LNCAP (cell line): ENCODE results near the gene CNKSR2.
A peak's percentile ranks its signal among the peaks of the same experiment; 100 is the strongest.

Source experiments
- TF ChIP-seq, protein P1 (sequence below): fragments of 450-650 bp; IDR thresholded peaks from 2 replicates; pipeline ENCODE4 v1.5.1; 2017; ENCODE audit warnings: mild to moderate bottlenecking

CNKSR2 gene

DNA sequence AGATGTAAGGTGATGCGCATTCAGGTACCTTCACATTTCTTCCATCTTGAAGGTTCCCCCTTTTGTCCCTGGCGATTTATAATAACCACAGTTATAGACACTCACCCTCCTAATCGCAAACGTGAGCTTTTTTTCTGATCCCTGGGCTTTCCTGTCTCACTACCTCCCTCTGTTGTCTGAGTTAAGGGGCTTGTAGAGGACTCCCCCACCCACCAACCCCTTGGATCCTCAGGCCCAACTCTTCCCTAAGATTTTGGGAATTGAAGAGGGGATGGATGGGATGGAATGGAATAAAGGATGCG is 1.4 kb downstream of the CNKSR2 start:
- TF ChIP-seq, protein P1, sequence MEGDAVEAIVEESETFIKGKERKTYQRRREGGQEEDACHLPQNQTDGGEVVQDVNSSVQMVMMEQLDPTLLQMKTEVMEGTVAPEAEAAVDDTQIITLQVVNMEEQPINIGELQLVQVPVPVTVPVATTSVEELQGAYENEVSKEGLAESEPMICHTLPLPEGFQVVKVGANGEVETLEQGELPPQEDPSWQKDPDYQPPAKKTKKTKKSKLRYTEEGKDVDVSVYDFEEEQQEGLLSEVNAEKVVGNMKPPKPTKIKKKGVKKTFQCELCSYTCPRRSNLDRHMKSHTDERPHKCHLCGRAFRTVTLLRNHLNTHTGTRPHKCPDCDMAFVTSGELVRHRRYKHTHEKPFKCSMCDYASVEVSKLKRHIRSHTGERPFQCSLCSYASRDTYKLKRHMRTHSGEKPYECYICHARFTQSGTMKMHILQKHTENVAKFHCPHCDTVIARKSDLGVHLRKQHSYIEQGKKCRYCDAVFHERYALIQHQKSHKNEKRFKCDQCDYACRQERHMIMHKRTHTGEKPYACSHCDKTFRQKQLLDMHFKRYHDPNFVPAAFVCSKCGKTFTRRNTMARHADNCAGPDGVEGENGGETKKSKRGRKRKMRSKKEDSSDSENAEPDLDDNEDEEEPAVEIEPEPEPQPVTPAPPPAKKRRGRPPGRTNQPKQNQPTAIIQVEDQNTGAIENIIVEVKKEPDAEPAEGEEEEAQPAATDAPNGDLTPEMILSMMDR, result no peak

- TF ChIP-seq, protein P1, result no peak
Measured at GRCh38 chrX:21376636-21377035, 2.4 kb downstream of the CNKSR2 start.

DNA sequence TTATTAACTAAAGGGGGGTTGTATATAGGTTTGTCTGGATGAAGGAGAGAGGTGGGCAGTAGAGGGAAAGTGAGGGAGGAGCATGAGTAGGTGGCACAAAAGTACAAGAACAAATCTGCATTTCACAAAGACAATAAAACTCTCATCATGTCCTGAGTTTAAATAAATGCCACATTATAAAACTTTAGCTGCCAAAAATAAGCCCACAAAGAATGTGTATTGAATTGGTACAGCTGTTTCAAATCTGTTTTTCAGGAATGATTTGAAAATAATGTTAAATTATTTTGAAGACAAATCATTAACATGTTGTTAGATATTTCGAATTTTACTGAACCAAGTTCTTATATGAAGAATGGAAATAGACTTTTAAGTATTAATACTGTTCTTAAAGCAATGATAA is 5.8 kb downstream of the CNKSR2 start:
- TF ChIP-seq, protein P1, result no peak

GRCh38 chrX:21382715-21383114 is 8.5 kb downstream of the CNKSR2 start:
- TF ChIP-seq, protein P1, result peak; percentile 44

DNA sequence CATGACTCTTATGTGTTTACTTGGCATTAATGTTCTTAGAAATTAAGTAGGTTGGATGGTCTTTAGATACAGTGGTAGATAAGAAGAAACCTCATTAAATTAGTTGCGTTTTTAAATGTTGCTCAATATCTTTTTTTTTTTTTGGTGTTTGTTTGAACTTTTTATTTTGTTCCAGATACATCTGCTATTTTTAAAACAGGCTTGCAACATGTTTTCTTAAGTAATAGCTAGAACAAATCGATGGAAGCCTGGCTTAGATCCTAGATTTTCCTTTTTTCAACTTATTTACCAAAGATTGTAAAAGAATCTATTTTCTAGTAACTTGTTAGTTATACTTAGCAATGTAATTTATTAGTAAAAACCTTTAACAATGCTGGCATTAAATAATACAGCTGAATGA is 9.3 kb downstream of the CNKSR2 start:
- TF ChIP-seq, protein P1, result no peak

DNA sequence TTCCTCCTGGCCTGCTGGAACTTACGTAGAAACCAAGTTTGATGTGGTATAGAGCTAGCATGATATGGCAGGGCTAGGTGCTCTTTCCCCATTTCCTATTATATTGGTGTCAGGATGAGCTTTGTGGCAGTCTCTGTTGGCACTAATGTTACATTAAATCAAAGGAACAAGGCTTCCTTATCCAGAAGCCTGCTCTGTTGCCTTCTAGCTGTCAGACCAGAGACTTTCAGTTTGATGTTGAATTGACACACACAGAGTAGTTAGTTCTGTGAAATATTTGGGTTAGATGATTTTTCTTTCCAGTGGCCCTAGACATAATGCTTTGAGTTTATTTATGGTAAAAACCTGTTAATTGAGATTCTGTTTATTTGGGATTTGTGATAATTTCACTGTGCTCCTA is 10.0 kb downstream of the CNKSR2 start:
- TF ChIP-seq, protein P1, result no peak

- TF ChIP-seq, protein P1, result no peak
Measured at GRCh38 chrX:21394792-21395191, 20.6 kb downstream of the CNKSR2 start.

- TF ChIP-seq, protein P1, result no peak
Measured at GRCh38 chrX:21398426-21398825, 24.2 kb downstream of the CNKSR2 start.
